ENCODE data around the gene ZNF407.

GRCh38 chr18:75072672-75073371 lies 475.2 kb downstream of the ZNF407 start:
- TF ChIP-seq CTCF (IDR thresholded peaks at IDR 0.05): no peak
- TF ChIP-seq POLR2A (IDR thresholded peaks at IDR 0.05): no peak

All from heart left ventricle (tissue), 13 donors.